Adrenal gland (tissue), 12 donors: Measurements from ENCODE around the gene EMP1. TPM values are rescaled to one million over a fixed set of nuclear protein-coding genes. Genes with fewer than 3 reads are reported as not detected.
A peak's percentile ranks its signal among the peaks of the same experiment; 100 is the strongest.

ENCODE experiments used
- DNase-seq, 7 donors: peaks; one replicate each; pipeline ENCODE4 v3.0.0-alpha.2; 2019 to 2020
- H3K27ac ChIP-seq, 5 donors: fragments of 200-600 bp; sonication (generic) in 4 of 5; 1 replicate in 3 of 5; 2 replicates in 2 of 5; pipeline versions ENCODE4 v1.5.1 to v1.8.0; 2016 to 2020; ENCODE audit warnings: mild to moderate bottlenecking in 1 of 5
- H3K27me3 ChIP-seq: fragments of 200-600 bp; 2 replicates; pipeline ENCODE4 v1.8.0; 2021
- H3K36me3 ChIP-seq, 2 donors: fragments of 200-600 bp; replicated peaks in 1 of 2; 1 replicate in 1 of 2; 2 replicates in 1 of 2; pipeline versions ENCODE4 v1.5.1 to v1.8.0; 2018 to 2022
- H3K4me1 ChIP-seq, 2 donors: fragments of 200-600 bp; replicated peaks in 1 of 2; 1 replicate in 1 of 2; 2 replicates in 1 of 2; pipeline versions ENCODE4 v1.5.1 to v1.8.0; 2018 to 2021
- H3K4me3 ChIP-seq, 4 donors: fragments of 200-600 bp; sonication (generic) in 3 of 4; one replicate each; pipeline ENCODE4 v1.5.1; 2016 to 2018
- H3K9me3 ChIP-seq, 3 donors: fragments of 200-600 bp; sonication (generic) in 1 of 3; replicated peaks in 1 of 3; 1 replicate in 2 of 3; 2 replicates in 1 of 3; pipeline versions ENCODE4 v1.5.1 to v1.8.0; 2016 to 2021
- CTCF ChIP-seq, 6 experiments: fragments of 450-650 bp in 4 of 6; fragments of 200-600 bp in 2 of 6; sonication (generic) in 1 of 6; IDR thresholded peaks; 1 replicate in 5 of 6; 2 replicates in 1 of 6; pipeline versions ENCODE4 v1.5.1 to v1.8.0; 2016 to 2021; ENCODE audit warnings: antibody characterized with exemption in 6 of 6, mild to moderate bottlenecking in 2 of 6, moderate library complexity in 1 of 6
- POLR2A ChIP-seq, 2 donors: fragments of 450-650 bp; IDR thresholded peaks; one replicate each; pipeline ENCODE4 v1.6.1; 2017; ENCODE audit warnings: antibody characterized with exemption in 2 of 2, mild to moderate bottlenecking in 2 of 2, moderate library complexity in 1 of 2
- WGBS, 4 donors: extraction: QIAGEN DNeasy Blood & Tissue Kit in 2 of 4; methylation state at CpG; one replicate each; pipeline versions ENCODE4 v1.1.5 to v1.1.7; 2013 to 2017; 5-methylcytosine and 5-hydroxymethylcytosine counted together
- intact Hi-C, 2 donors: fragments of 100-400 bp; cut with DNase I; formaldehyde crosslinking; loops; one replicate each; pipeline versions ENCODE4 v1.14.1 to v1.15.0; 2022 to 2023
- polyA plus RNA-seq, 3 donors: library from polyadenylated mRNA; stranded (reverse); fragments of 200-250 nt in 2 of 3; fragments of 350-450 nt in 1 of 3; fragmentation: Illumina TruSeq in 1 of 3; extraction: RNeasy Lipid Tissue Mini Kit (QIAGEN cat#74804) in 1 of 3; gene quantifications; one replicate each; pipeline ENCODE4 v1.2.3, GENCODE V29; 2013 to 2014
- total RNA-seq, 9 donors: library from RNA; depleted of rRNA in 4 of 9; stranded (reverse); fragments of >200 nt in 4 of 9; fragments of 120-200 nt in 1 of 9; fragmentation: NEBNext Ultra II Directional in 1 of 9; extraction: Animal tissue kit (Norgen Biotek cat#: 25700) in 1 of 9; gene quantifications; one replicate each; pipeline versions ENCODE4 v1.1.0 to v1.2.4, GENCODE V29; 2013 to 2023
- donor health status: healthy with polysubstance abuse.
- donor health status: Bipolar disorder and iron deficiency.
- donor health status: DM: yes; HTN: yes; CAD: no.
- donor health status: DM: no; HTN: no; CAD: no.
- donor health status: DM: no; HTN: no; CAD: no.
- donor health status: DM: yes; HTN: yes; CAD: no.

EMP1 gene
- total and polyA plus RNA-seq, 12 donors: 10.0 to 129 (median 66.8) TPM

- no peaks in the 10 kb centered on the region for H3K4me1 ChIP-seq
- H3K4me3 ChIP-seq: no peak overlapping the region
- no peak for DNase-seq
- H3K9me3 ChIP-seq: no peaks in the 10 kb centered on the region
- intact Hi-C loops: no loop called here
- H3K36me3 ChIP-seq: no peaks in the 10 kb centered on the region
- no peak for TF ChIP-seq CTCF (IDR thresholded peaks at IDR 0.05)
- H3K27ac ChIP-seq: no peak overlapping the region
- no peaks in the 10 kb centered on the region for H3K27me3 ChIP-seq
- 37 to 48% (median 42%) methylated on average over 3 of the region's 3 CpGs for WGBS, 4 donors
Observed at GRCh38 chr12:13154027-13154538, 42.4 kb upstream of the EMP1 start.

GRCh38 chr12:13154831-13155230 lies 41.7 kb upstream of the EMP1 start:
- Histone ChIP-seq H3K27me3 (no peaks in the 10 kb centered on the region), H3K27ac (no peak overlapping the region), H3K4me3 (no peak overlapping the region), H3K4me1 (no peaks in the 10 kb centered on the region), H3K9me3 (no peaks in the 10 kb centered on the region), H3K36me3 (no peaks in the 10 kb centered on the region)
- TF ChIP-seq CTCF (IDR thresholded peaks at IDR 0.05) (no peak), POLR2A (IDR thresholded peaks at IDR 0.05) (no peak)
- DNase-seq: no peak
- intact Hi-C loops: no loop called here

- Histone ChIP-seq H3K4me3 (no peak overlapping the region), H3K27ac (no peak overlapping the region), H3K4me1 (no peaks in the 10 kb centered on the region), H3K9me3 (no peaks in the 10 kb centered on the region), H3K36me3 (no peaks in the 10 kb centered on the region), H3K27me3 (no peaks in the 10 kb centered on the region)
- no peak for TF ChIP-seq CTCF (IDR thresholded peaks at IDR 0.05)
- no peak for DNase-seq
- WGBS, 4 donors: 40 to 54% (median 45%) methylated on average over 2 of the region's 2 CpGs
- intact Hi-C loops: no loop called here
Observed at GRCh38 chr12:13156277-13156676, 40.2 kb upstream of the EMP1 start.

GRCh38 chr12:13161172-13161571 lies 35.4 kb upstream of the EMP1 start:
- TF ChIP-seq POLR2A (IDR thresholded peaks at IDR 0.05) (no peak), CTCF (IDR thresholded peaks at IDR 0.05) (peak in 1 of 6 experiments; percentile 14)
- H3K9me3 ChIP-seq: no peaks in the 10 kb centered on the region
- no peak overlapping the region for H3K27ac ChIP-seq
- intact Hi-C loops: no loop called here
- H3K4me3 ChIP-seq: no peak overlapping the region
- peaks cover 0 to 4% of the 10 kb centered on the region in 2 donors for H3K4me1 ChIP-seq
- no peaks in the 10 kb centered on the region for H3K27me3 ChIP-seq
- 68 to 78% (median 73%) methylated on average over 3 of the region's 3 CpGs for WGBS, 4 donors
- H3K36me3 ChIP-seq: no peaks in the 10 kb centered on the region
- DNase-seq: no peak
